HG03378 (cell line): ENCODE measurements around the gene KLHL35.

Experiments used
- ATAC-seq: cut with Tn5 transposase; IDR thresholded peaks from one replicate; pipeline ENCODE4 v1.9.1; 2021; ENCODE audit warnings: mild to moderate bottlenecking, moderate library complexity; ENCODE audit not compliant: unreplicated experiment

The KLHL35 gene

GRCh38 chr11:75442161-75442885 lies 9.3 kb upstream of the KLHL35 start:
- no peak for ATAC-seq

- no peak for ATAC-seq
These were observed 8.8 kb upstream of the KLHL35 start for GRCh38 chr11:75441804-75442132.

- ATAC-seq = no peak
These were observed 8.2 kb upstream of the KLHL35 start for GRCh38 chr11:75440960-75441803.

GRCh38 chr11:75439495-75440120 lies 6.6 kb upstream of the KLHL35 start:
- no peak for ATAC-seq

- ATAC-seq = no peak
These were observed 6.0 kb upstream of the KLHL35 start for GRCh38 chr11:75439026-75439425.

GRCh38 chr11:75437966-75438659 lies 5.1 kb upstream of the KLHL35 start:
- ATAC-seq = no peak

- no peak for ATAC-seq
These were observed 3.8 kb upstream of the KLHL35 start for GRCh38 chr11:75436806-75437205.

GRCh38 chr11:75435571-75435925 lies 2.5 kb upstream of the KLHL35 start:
- no peak for ATAC-seq

- no peak for ATAC-seq
These were observed 2.0 kb upstream of the KLHL35 start for GRCh38 chr11:75434886-75435570.

GRCh38 chr11:75434051-75434450 lies 1.0 kb upstream of the KLHL35 start:
- no peak for ATAC-seq

GRCh38 chr11:75433443-75433842 lies 440 bp upstream of the KLHL35 start:
- no peak for ATAC-seq

- no peak for ATAC-seq
These were observed 1.2 kb downstream of the KLHL35 start for GRCh38 chr11:75431533-75432525.

GRCh38 chr11:75430714-75431532 lies 2.1 kb downstream of the KLHL35 start:
- no peak for ATAC-seq

- ATAC-seq = no peak
These were observed 2.9 kb downstream of the KLHL35 start for GRCh38 chr11:75429902-75430713.

GRCh38 chr11:75429641-75429901 lies 3.4 kb downstream of the KLHL35 start:
- ATAC-seq = no peak

GRCh38 chr11:75428989-75429640 lies 3.9 kb downstream of the KLHL35 start:
- no peak for ATAC-seq

GRCh38 chr11:75428281-75428724 lies 4.7 kb downstream of the KLHL35 start:
- ATAC-seq = no peak

GRCh38 chr11:75427181-75427580 lies 5.8 kb downstream of the KLHL35 start:
- no peak for ATAC-seq
